Thyroid gland (tissue), 4 donors: Measurements from ENCODE around the gene UBASH3A. TPM values are rescaled to one million over a fixed set of nuclear protein-coding genes. Genes with fewer than 3 reads are reported as not detected.

Source experiments
- DNase-seq, 2 donors: peaks; one replicate each; pipeline ENCODE4 v3.0.0-alpha.2; 2019
- H3K27ac ChIP-seq, 3 donors: fragments of 200-600 bp; sonication (generic); 1 replicate in 2 of 3; 2 replicates in 1 of 3; pipeline ENCODE4 v1.5.1; 2016 to 2019; ENCODE audit warnings: mild to moderate bottlenecking in 1 of 3, moderate library complexity in 1 of 3
- H3K27me3 ChIP-seq: fragments of 200-600 bp; sonication (generic); one replicate; pipeline ENCODE4 v1.5.1; 2019
- H3K36me3 ChIP-seq, 2 donors: fragments of 200-600 bp; sonication (generic); one replicate each; pipeline ENCODE4 v1.5.1; 2016 to 2019
- H3K4me1 ChIP-seq, 2 donors: fragments of 200-600 bp; sonication (generic); one replicate each; pipeline ENCODE4 v1.5.1; 2017 to 2019
- H3K4me3 ChIP-seq, 3 donors: fragments of 200-600 bp; sonication (generic); replicated peaks in 1 of 3; 1 replicate in 2 of 3; 2 replicates in 1 of 3; pipeline ENCODE4 v1.5.1; 2016; ENCODE audit warnings: mild to moderate bottlenecking in 1 of 3
- H3K9me3 ChIP-seq: fragments of 200-600 bp; sonication (generic); one replicate; pipeline ENCODE4 v1.5.1; 2017
- CTCF ChIP-seq, 6 experiments: fragments of 200-600 bp in 3 of 6; fragments of 450-650 bp in 3 of 6; sonication (generic) in 3 of 6; IDR thresholded peaks; one replicate each; pipeline ENCODE4 v1.5.1; 2016 to 2019; ENCODE audit warnings: antibody characterized with exemption in 6 of 6, mild to moderate bottlenecking in 2 of 6, inconsistent platforms in 1 of 6, moderate library complexity in 1 of 6
- POLR2A ChIP-seq, 2 donors: fragments of 450-650 bp; IDR thresholded peaks; one replicate each; pipeline ENCODE4 v1.6.1; 2017; ENCODE audit warnings: antibody characterized with exemption in 2 of 2, mild to moderate bottlenecking in 2 of 2, moderate library complexity in 1 of 2
- WGBS, 2 donors: methylation state at CpG; one replicate each; pipeline ENCODE4 v1.1.5; 2017; 5-methylcytosine and 5-hydroxymethylcytosine counted together
- intact Hi-C: fragments of 100-400 bp; cut with DNase I; formaldehyde crosslinking; loops from one replicate; pipeline ENCODE4 v1.15.1; 2023
- total RNA-seq, 4 donors: library from RNA; depleted of rRNA; stranded (reverse); fragments of >200 nt; gene quantifications; one replicate each; pipeline ENCODE4 v1.2.3, GENCODE V29; 2016

Gene UBASH3A
- total RNA-seq, 4 donors from 2014 or later, result 0.54 to 1.3 (median 0.81) TPM; not detected in 1

DNA sequence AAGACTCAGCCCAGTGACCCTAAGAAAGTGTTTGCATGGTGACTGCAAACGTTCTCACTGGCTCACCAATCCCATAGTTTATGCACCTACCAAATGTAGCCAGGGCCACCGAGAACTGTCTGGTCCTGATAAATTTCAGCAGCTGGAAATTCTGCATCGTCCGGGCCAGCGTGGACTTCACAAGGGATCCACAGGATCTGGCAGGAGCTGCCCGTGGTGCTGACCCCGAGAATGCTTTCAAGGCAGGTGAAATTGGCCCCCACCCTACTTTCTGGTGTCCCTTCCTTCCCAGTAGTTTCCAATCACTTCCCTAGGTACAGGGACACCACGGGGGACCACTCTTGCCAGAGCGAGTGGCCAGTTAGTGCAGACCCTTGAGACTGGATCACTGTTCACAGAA lies 26.2 kb downstream of the UBASH3A start:
- no peaks in the 10 kb centered on the region for H3K9me3 ChIP-seq
- no peaks in the 10 kb centered on the region for H3K36me3 ChIP-seq
- no peaks in the 10 kb centered on the region for H3K27me3 ChIP-seq
- intact Hi-C loops, result no loop called here
- 25 to 26% methylated on average over 9 of the region's 9 CpGs for WGBS, 2 donors
- no peaks in the 10 kb centered on the region for H3K4me1 ChIP-seq
- DNase-seq, result no peak
- no peak overlapping the region for H3K4me3 ChIP-seq
- H3K27ac ChIP-seq, result no peak overlapping the region
- no peak for TF ChIP-seq POLR2A (IDR thresholded peaks at IDR 0.05)
- no peak for TF ChIP-seq CTCF (IDR thresholded peaks at IDR 0.05)

DNA sequence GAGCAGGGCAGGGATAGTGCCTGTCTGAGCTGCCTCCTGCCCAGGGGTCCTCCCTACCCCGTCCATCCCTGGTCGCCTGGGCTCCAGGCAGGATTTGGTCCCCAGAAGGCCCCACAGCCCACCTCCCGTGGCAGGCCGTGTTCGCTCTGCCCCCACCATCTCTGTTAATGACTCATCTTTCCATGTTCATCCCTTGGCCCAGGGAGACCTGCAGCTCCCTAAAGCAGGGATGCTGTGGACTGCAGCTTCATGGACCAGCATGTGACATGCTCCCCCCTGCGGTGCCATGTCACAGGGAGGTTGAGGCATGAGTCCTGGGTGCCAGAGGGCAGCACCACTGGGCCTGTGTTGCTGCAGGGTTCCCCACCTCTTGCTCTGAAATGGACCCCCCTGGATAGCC lies 26.8 kb downstream of the UBASH3A start:
- no peak overlapping the region for H3K4me3 ChIP-seq
- 87 to 90% methylated on average over 5 to 6 of the region's 6 CpGs for WGBS, 2 donors
- no peak for DNase-seq
- H3K27ac ChIP-seq, result no peak overlapping the region
- TF ChIP-seq CTCF (IDR thresholded peaks at IDR 0.05), result no peak
- no peak for TF ChIP-seq POLR2A (IDR thresholded peaks at IDR 0.05)
- no peaks in the 10 kb centered on the region for H3K36me3 ChIP-seq
- no peaks in the 10 kb centered on the region for H3K27me3 ChIP-seq
- intact Hi-C loops, result no loop called here
- H3K9me3 ChIP-seq, result no peaks in the 10 kb centered on the region
- no peaks in the 10 kb centered on the region for H3K4me1 ChIP-seq

- 73 to 81% methylated on average over 3 to 5 of the region's 7 CpGs for WGBS, 2 donors
- H3K27me3 ChIP-seq, result no peaks in the 10 kb centered on the region
Observed at GRCh38 chr21:42431196-42431595, 27.5 kb downstream of the UBASH3A start.

GRCh38 chr21:42432695-42433094 lies 29.0 kb downstream of the UBASH3A start:
- H3K27me3 ChIP-seq, result no peaks in the 10 kb centered on the region
- H3K36me3 ChIP-seq, result no peaks in the 10 kb centered on the region
- intact Hi-C loops, result no loop called here
- DNase-seq, result no peak
- H3K27ac ChIP-seq, result no peak overlapping the region
- no peak overlapping the region for H3K4me3 ChIP-seq
- TF ChIP-seq CTCF (IDR thresholded peaks at IDR 0.05) (no peak), POLR2A (IDR thresholded peaks at IDR 0.05) (no peak)
- H3K4me1 ChIP-seq, result no peaks in the 10 kb centered on the region
- no peaks in the 10 kb centered on the region for H3K9me3 ChIP-seq
- 51 to 85% methylated on average over 1 of the region's 1 CpG for WGBS, 2 donors

More at GRCh38 chr21:42431196-42431595, 27.5 kb downstream of the UBASH3A start:
- DNase-seq, result no peak
- Histone ChIP-seq H3K27ac (no peak overlapping the region), H3K4me3 (no peak overlapping the region), H3K4me1 (no peaks in the 10 kb centered on the region), H3K36me3 (no peaks in the 10 kb centered on the region), H3K9me3 (no peaks in the 10 kb centered on the region)
- intact Hi-C loops, result no loop called here
- no peak for TF ChIP-seq CTCF (IDR thresholded peaks at IDR 0.05)
- TF ChIP-seq POLR2A (IDR thresholded peaks at IDR 0.05), result no peak

DNA sequence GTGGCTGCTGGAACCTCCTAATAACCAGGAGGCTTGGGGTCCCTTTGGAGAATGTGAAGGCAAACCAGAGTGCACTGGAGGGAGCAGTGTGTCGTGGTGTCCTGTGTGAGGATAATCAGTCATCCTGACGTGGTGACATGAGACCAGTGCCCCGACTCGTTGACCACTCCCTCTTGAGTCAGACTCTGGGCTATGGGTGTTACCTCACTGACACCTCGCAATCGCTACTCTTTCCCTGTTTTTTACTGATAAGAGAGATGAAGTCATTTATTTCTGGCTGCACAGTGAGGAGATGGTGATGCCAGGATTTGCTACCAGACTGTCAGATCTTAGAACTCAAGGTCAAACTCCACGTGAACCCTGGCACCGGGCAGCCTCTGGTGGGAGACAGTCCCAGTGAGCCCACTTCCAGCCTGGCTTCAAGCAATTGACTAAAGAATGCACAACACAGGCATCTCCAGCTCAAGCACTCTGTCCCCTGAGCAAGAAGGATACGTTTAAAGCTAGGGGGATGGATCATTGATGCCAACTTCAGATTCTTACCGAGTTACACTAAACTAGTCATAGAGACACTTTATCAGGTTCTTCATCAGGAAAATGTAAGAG lies 30.3 kb downstream of the UBASH3A start:
- intact Hi-C loops, result no loop called here
- 76 to 79% methylated on average over 10 of the region's 10 CpGs for WGBS, 2 donors
- no peaks in the 10 kb centered on the region for H3K9me3 ChIP-seq
- H3K36me3 ChIP-seq, result no peaks in the 10 kb centered on the region
- no peaks in the 10 kb centered on the region for H3K4me1 ChIP-seq
- no peak overlapping the region for H3K4me3 ChIP-seq
- no peaks in the 10 kb centered on the region for H3K27me3 ChIP-seq
- DNase-seq, result no peak
- H3K27ac ChIP-seq, result no peak overlapping the region
- no peak for TF ChIP-seq POLR2A (IDR thresholded peaks at IDR 0.05)
- TF ChIP-seq CTCF (IDR thresholded peaks at IDR 0.05), result no peak
